AG10803 (cell line): ENCODE data around the gene IRF5.

Experiments
- DNase-seq: peaks from one replicate; pipeline ENCODE4 v3.0.0; 2010; ENCODE audit warnings: low read depth
- H3K4me3 ChIP-seq: 2 replicates; pipeline ENCODE4 v1.5.1; 2011; ENCODE audit warnings: mild to moderate bottlenecking, low read length, control low read depth
- TF ChIP-seq, protein P1 (sequence below): conservative IDR thresholded peaks from 2 replicates; pipeline ENCODE4 v1.5.1; 2011; ENCODE audit warnings: mild to moderate bottlenecking, low read length, control low read depth, inconsistent platforms

IRF5 gene

GRCh38 chr7:128951296-128951695 lies 13.6 kb downstream of the IRF5 start:
- TF ChIP-seq, protein P1, sequence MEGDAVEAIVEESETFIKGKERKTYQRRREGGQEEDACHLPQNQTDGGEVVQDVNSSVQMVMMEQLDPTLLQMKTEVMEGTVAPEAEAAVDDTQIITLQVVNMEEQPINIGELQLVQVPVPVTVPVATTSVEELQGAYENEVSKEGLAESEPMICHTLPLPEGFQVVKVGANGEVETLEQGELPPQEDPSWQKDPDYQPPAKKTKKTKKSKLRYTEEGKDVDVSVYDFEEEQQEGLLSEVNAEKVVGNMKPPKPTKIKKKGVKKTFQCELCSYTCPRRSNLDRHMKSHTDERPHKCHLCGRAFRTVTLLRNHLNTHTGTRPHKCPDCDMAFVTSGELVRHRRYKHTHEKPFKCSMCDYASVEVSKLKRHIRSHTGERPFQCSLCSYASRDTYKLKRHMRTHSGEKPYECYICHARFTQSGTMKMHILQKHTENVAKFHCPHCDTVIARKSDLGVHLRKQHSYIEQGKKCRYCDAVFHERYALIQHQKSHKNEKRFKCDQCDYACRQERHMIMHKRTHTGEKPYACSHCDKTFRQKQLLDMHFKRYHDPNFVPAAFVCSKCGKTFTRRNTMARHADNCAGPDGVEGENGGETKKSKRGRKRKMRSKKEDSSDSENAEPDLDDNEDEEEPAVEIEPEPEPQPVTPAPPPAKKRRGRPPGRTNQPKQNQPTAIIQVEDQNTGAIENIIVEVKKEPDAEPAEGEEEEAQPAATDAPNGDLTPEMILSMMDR = no peak
- no peak for DNase-seq
- H3K4me3 ChIP-seq = no peak overlapping the region

DNA sequence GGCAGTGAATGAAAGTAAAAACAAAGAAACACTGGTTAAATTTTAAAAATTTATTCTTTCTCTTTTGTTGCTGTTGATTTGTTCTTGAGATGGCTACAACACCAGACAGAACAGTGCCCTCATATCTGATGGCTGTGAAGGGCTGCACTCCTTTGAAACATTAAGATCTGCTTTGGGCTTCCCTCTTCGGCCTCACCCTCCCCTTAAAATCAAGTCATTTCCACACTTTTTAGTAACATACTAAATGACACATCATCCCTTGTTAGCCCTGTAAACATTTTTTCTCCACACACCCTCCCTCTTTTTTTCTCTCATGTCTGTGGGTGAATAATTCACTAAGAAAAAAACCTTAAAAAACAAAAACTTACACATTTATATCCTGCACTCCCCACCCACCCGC lies 16.4 kb downstream of the IRF5 start:
- TF ChIP-seq, protein P1 = no peak
- H3K4me3 ChIP-seq = no peak overlapping the region
- no peak for DNase-seq

DNA sequence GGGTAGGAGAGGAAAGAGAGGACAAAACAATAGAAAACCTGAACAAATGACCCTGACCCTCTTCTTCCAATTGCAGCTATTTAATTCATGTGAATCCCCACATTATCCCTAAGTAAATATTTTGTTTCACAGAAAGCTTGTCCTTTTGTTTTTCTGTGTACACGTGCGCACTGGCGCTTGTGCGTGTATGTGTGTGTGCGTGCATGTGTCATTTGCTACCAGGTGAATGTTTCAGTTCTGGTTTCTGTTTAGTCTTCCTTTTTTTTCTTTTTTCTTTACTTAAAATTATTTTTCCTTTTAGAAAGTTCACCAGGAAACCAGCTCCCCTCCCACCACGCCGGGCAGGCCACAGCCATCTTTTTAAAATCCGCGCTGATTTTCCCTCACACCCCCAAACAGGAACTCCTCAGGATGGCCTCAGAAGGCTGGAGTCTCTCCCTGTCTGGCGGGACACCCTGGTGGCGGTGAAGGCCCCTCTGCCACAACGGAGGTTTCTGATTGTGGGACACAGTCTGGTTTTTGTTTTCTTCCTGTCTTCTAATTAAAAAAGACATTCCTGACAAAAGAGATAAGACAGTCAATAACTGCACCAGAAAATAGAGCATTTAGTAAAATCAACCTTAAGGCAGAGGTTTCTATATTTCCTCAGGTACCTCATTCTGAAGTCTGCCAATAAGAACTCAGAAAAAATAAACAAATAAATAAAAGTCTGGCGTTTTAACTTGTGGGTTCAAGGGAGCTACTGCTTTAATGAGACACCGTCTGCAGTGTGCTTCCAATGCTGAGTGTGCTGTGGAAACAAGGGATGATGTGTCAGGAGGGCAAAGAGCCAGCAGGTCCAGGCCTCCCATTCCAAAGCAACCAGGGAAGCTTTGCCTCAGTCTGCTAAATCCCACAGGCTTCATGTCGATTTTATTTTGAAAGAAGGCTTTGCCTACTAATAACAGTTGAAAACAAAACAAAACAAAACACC lies 17.4 kb downstream of the IRF5 start:
- DNase-seq = peak; percentile 74
- H3K4me3 ChIP-seq = no peak overlapping the region
- TF ChIP-seq, protein P1 = no peak

DNA sequence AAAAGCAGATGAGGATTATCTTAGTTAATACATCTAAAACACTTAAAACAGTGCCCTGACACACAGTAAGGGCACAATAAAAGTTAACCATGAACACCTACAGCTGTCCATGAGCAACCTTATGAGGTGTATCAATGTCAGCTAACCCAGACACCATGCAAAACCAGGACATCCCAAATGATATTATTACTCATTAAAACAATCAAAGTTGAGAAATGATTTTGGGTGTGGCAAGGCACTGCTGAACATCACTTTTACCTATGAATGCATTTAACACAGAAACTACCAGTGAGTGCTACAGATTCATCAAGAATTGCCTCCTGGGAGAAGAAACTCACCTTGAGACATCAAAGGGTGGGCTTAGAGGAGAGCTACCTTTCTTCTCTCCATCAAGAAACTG lies 18.3 kb downstream of the IRF5 start:
- DNase-seq = no peak
- no peak overlapping the region for H3K4me3 ChIP-seq
- TF ChIP-seq, protein P1 = no peak

- TF ChIP-seq, protein P1 = no peak
- H3K4me3 ChIP-seq = no peak overlapping the region
- no peak for DNase-seq
These were observed 21.6 kb downstream of the IRF5 start for GRCh38 chr7:128959296-128959695.

- H3K4me3 ChIP-seq = no peak overlapping the region
- DNase-seq = no peak
- TF ChIP-seq, protein P1 = no peak
These were observed 23.4 kb downstream of the IRF5 start for GRCh38 chr7:128961030-128961659.
